Lung (tissue), 12 donors: ENCODE results near the gene FFAR3. TPM values are rescaled to one million over a fixed set of nuclear protein-coding genes. Genes with fewer than 3 reads are reported as not detected.

Experiments used
- ATAC-seq: fragments of 200-7000 bp; cut with Tn5 transposase; one replicate; pipeline ENCODE4 v1.9.1; 2020; ENCODE audit warnings: moderate number of reproducible peaks; ENCODE audit not compliant: insufficient read depth, low FRiP score
- DNase-seq, 3 donors: peaks; one replicate each; pipeline ENCODE4 v3.0.0-alpha.2; 2013 to 2017
- H3K27ac ChIP-seq, 2 donors: one replicate each; pipeline ENCODE4 v1.5.1; 2013; ENCODE audit warnings: mild to moderate bottlenecking in 2 of 2, moderate library complexity in 2 of 2, control low read depth in 1 of 2, inconsistent platforms in 1 of 2, low read depth in 1 of 2, low read length in 1 of 2
- H3K27me3 ChIP-seq, 3 donors: one replicate each; pipeline ENCODE4 v1.5.1; 2013; ENCODE audit warnings: low read length in 2 of 3; ENCODE audit not compliant: control insufficient read depth in 3 of 3, insufficient read depth in 3 of 3
- H3K36me3 ChIP-seq, 4 donors: one replicate each; pipeline ENCODE4 v1.5.1; 2013; ENCODE audit warnings: low read length in 4 of 4, mild to moderate bottlenecking in 1 of 4, moderate library complexity in 1 of 4; ENCODE audit not compliant: control insufficient read depth in 4 of 4, insufficient read depth in 4 of 4
- H3K4me1 ChIP-seq, 5 donors: one replicate each; pipeline ENCODE4 v1.5.1; 2013; ENCODE audit warnings: low read length in 5 of 5, mild to moderate bottlenecking in 2 of 5, moderate library complexity in 1 of 5; ENCODE audit not compliant: control insufficient read depth in 5 of 5, insufficient read depth in 5 of 5
- H3K4me3 ChIP-seq: one replicate; pipeline ENCODE4 v1.5.1; 2013; ENCODE audit warnings: mild to moderate bottlenecking, control low read depth, moderate library complexity
- H3K9ac ChIP-seq, 2 donors: one replicate each; pipeline ENCODE4 v1.5.1; 2013; ENCODE audit warnings: low read length in 2 of 2, control low read depth in 1 of 2; ENCODE audit not compliant: insufficient read depth in 1 of 2
- H3K9me3 ChIP-seq, 4 donors: one replicate each; pipeline ENCODE4 v1.5.1; 2013; ENCODE audit warnings: low read length in 3 of 4, mild to moderate bottlenecking in 1 of 4, moderate library complexity in 1 of 4; ENCODE audit not compliant: control insufficient read depth in 4 of 4, insufficient read depth in 3 of 4
- CTCF ChIP-seq: IDR thresholded peaks from 2 replicates; pipeline ENCODE4 v1.5.1; 2012; ENCODE audit warnings: mild to moderate bottlenecking; ENCODE audit errors: control extremely low read depth, extremely low read depth
- WGBS, 2 donors: extraction: QIAGEN DNeasy Blood & Tissue Kit; methylation state at CpG; one replicate each; pipeline ENCODE4 v1.1.7; 2013; 5-methylcytosine and 5-hydroxymethylcytosine counted together
- polyA plus RNA-seq, 2 donors: library from polyadenylated mRNA; stranded (reverse); fragments of 200-250 nt; gene quantifications; one replicate each; pipeline ENCODE4 v1.2.1, GENCODE V29; 2013
- total RNA-seq, 2 donors: library from RNA; depleted of rRNA in 1 of 2; stranded (reverse); fragments of >200 nt in 1 of 2; gene quantifications; one replicate each; pipeline ENCODE4 v1.2.1, GENCODE V29; 2014 to 2021
- donor health status: control.
- donor health status: control.
- donor health status: Bipolar disorder and iron deficiency.
- donor health status: healthy.
- donor health status: DM: yes; HTN: yes; CAD: no.

The FFAR3 gene
- total and polyA plus RNA-seq, 4 donors, result 0.06 to 20.9 (median 0.40) TPM

- DNase-seq (no peak), ATAC-seq (no peak)
- Histone ChIP-seq H3K27ac (no peak overlapping the region), H3K4me1 (peaks cover 0 to 32% (median 7%) of the 10 kb centered on the region in 5 donors), H3K4me3 (no peak overlapping the region), H3K27me3 (no peaks in the 10 kb centered on the region), H3K9me3 (no peaks in the 10 kb centered on the region), H3K9ac (no peak overlapping the region), H3K36me3 (no peaks in the 10 kb centered on the region)
- WGBS, 2 donors, result 84 to 91% methylated on average over 9 of the region's 9 CpGs
- TF ChIP-seq CTCF, result no peak
Measured at GRCh38 chr19:35316560-35316959, 41.7 kb upstream of the FFAR3 start.

- TF ChIP-seq CTCF, result no peak
- peaks cover 0 to 3% (median 0%) of the 10 kb centered on the region in 4 donors for H3K9me3 ChIP-seq
- H3K27ac ChIP-seq, result peak overlapping the region in 1 of 2 donors; percentile 48
- ATAC-seq (no peak), DNase-seq (no peak)
- 62 to 66% methylated on average over 7 of the region's 7 CpGs for WGBS, 2 donors
- no peak overlapping the region for H3K9ac ChIP-seq
- no peaks in the 10 kb centered on the region for H3K27me3 ChIP-seq
- no peaks in the 10 kb centered on the region for H3K36me3 ChIP-seq
- peaks cover 0 to 27% (median 4%) of the 10 kb centered on the region in 5 donors for H3K4me1 ChIP-seq
- H3K4me3 ChIP-seq, result no peak overlapping the region
Measured at GRCh38 chr19:35317464-35318043, 40.7 kb upstream of the FFAR3 start.

GRCh38 chr19:35318679-35319448 lies 39.4 kb upstream of the FFAR3 start:
- 49 to 53% methylated on average over 16 of the region's 16 CpGs for WGBS, 2 donors
- no peak for TF ChIP-seq CTCF
- Histone ChIP-seq H3K27ac (peak overlapping the region in 1 of 2 donors; percentile 63), H3K27me3 (no peaks in the 10 kb centered on the region), H3K4me3 (no peak overlapping the region), H3K9me3 (peaks cover 0 to 3% (median 0%) of the 10 kb centered on the region in 4 donors), H3K4me1 (peaks cover 0 to 27% (median 4%) of the 10 kb centered on the region in 5 donors), H3K36me3 (no peaks in the 10 kb centered on the region), H3K9ac (no peak overlapping the region)
- ATAC-seq (peak; percentile 81), DNase-seq (peak in 2 of 3 donors; percentile 30 to 52)
